ENCODE measurements around the gene CNP.
"Not testable (repeated sequence)": the region's sequence is repeated elsewhere in the genome, so short reads cannot be mapped to it uniquely, and the experiment has no call there.

The CNP gene

DNA sequence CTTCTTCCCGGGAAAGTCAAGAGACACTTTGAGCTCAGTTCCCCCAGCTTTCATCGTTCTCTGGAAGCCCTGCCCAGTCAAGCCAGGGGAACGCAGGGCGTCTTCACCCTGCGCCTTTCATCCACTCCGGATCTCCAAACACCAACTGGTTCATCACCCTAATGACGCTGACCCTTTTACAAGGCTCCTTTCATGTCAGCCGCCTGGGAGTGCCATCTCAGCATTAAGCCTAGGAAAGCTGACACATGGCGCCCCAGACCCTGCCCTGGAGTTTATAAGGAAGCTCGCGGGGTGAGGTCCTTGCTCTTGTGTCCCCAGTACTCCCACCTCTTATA is 51.2 kb downstream of the CNP start:
- no peak for TF ChIP-seq CTCF (IDR thresholded peaks at IDR 0.05)
- Histone ChIP-seq H3K36me3 (peaks cover 15% of the 10 kb centered on the region), H3K27ac (peak overlapping the region; percentile 83), H3K4me1 (ENCODE audit: control insufficient read depth in 1 of 2, insufficient read depth in 1 of 2, low read depth in 1 of 2, low read length in 1 of 2) (peaks cover 43 to 44% of the 10 kb centered on the region in 2 experiments), H3K9me3 (no peaks in the 10 kb centered on the region), H3K4me3 (ENCODE audit: low read depth in 1 of 2, low read length in 1 of 2) (peak overlapping the region; percentile 95 to 99), H3K27me3 (no peaks in the 10 kb centered on the region)

GRCh38 chr17:42018339-42018738 is 51.7 kb downstream of the CNP start:
- H3K4me3 ChIP-seq (ENCODE audit: low read depth in 1 of 2, low read length in 1 of 2), result peak overlapping the region; percentile 95 to 99
- peaks cover 19% of the 10 kb centered on the region for H3K36me3 ChIP-seq
- H3K27ac ChIP-seq, result peak overlapping the region; percentile 83
- peaks cover 49% of the 10 kb centered on the region in 2 experiments for H3K4me1 ChIP-seq (ENCODE audit: control insufficient read depth in 1 of 2, insufficient read depth in 1 of 2, low read depth in 1 of 2, low read length in 1 of 2)
- H3K9me3 ChIP-seq, result no peaks in the 10 kb centered on the region
- TF ChIP-seq CTCF (IDR thresholded peaks at IDR 0.05), result no peak
- no peaks in the 10 kb centered on the region for H3K27me3 ChIP-seq

DNA sequence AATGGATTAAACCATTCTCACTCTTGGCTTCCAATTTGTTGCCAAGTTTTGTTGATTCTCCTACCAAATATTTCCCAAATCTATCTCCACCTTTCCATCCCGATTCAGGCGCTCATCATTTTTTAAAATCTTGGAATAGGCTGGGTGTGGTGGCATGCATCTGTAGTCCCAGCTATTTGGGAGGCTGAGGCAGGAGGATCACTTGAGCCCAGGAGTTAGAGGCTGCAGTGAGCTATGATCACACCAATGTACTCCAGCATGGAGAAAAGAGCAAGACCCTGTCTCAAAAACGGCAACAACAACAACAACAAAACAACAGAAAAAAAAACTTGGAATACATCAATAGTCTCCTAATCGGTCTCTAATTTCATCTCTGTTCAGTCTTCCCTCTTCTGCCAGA is 52.4 kb downstream of the CNP start:
- TF ChIP-seq CTCF (IDR thresholded peaks at IDR 0.05), result no peak
- Histone ChIP-seq H3K9me3 (no peaks in the 10 kb centered on the region), H3K4me3 (ENCODE audit: low read depth in 1 of 2, low read length in 1 of 2) (no peak overlapping the region), H3K4me1 (ENCODE audit: control insufficient read depth in 1 of 2, insufficient read depth in 1 of 2, low read depth in 1 of 2, low read length in 1 of 2) (peaks cover 55% of the 10 kb centered on the region in 2 experiments), H3K27me3 (no peaks in the 10 kb centered on the region), H3K36me3 (peaks cover 19% of the 10 kb centered on the region), H3K27ac (no peak overlapping the region)

DNA sequence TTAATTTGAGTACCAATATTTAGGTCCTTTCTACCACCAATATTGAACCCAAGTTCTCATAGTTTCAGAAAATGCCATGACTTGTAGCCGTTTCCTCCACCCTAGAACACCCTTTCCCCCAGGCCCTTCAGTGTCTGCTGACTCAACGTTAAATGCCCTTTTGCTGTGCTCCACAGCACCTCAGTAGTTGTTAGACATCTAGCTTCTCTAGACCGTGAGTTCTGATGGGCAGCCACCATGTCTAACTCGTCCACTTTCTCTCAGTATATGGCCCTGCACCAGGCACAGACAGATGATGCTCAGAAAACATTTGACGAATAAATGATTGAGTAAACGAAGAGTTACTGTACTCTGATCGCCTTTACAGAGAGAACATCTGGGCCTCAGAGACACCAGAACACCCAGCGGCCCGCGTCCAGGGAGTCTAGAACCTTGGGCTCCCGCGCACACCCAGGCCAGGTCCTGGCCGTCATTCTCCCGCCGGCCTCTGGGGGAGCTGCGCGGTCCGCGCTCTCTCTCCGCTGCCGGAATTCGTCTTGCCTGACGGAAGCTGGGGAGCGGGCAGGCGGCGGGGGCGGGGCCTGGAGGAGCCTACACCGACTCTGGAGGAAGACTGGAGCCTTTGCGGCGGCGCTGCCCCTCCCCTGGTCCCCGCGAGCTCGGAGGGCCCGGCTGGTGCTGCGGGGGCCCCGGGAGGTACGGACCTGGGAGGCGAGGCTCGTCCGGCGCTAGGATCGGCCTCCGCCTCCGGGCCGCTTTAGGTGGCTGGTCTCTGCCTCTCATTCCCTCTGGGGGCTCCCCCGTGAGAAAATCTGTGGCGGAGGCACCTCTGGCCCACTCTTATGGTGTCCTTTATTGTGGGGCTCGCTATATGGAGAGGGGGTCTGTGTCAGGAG is 53.2 kb downstream of the CNP start, which contains the start of gene NKIRAS2:
NKIRAS2 (plus strand) TSS at position 582 of the 896 bp plus-strand sequence. CDS start 1,488 bp downstream, outside the sequence.
- H3K36me3 ChIP-seq, result peaks cover 19% of the 10 kb centered on the region
- H3K4me3 ChIP-seq (ENCODE audit: low read depth in 1 of 2, low read length in 1 of 2), result peak within 1 kb of the TSS; percentile 73 to 91
- no peaks in the 10 kb centered on the region for H3K27me3 ChIP-seq
- peaks cover 63% of the 10 kb centered on the region in 2 experiments for H3K4me1 ChIP-seq (ENCODE audit: control insufficient read depth in 1 of 2, insufficient read depth in 1 of 2, low read depth in 1 of 2, low read length in 1 of 2)
- peak within 1 kb of the TSS; percentile 75 for H3K27ac ChIP-seq
- no peaks in the 10 kb centered on the region for H3K9me3 ChIP-seq
- TF ChIP-seq CTCF (IDR thresholded peaks at IDR 0.05), result peak; percentile 99

- not testable (repeated sequence) for H3K27me3 ChIP-seq, H3K9me3 ChIP-seq, H3K27ac ChIP-seq
- Histone ChIP-seq H3K4me1 (ENCODE audit: control insufficient read depth in 1 of 2, insufficient read depth in 1 of 2, low read depth in 1 of 2, low read length in 1 of 2) (peaks cover 65 to 66% of the 10 kb centered on the region in 2 experiments), H3K4me3 (ENCODE audit: low read depth in 1 of 2, low read length in 1 of 2) (peak overlapping the region; percentile 73 to 91), H3K36me3 (peaks cover 19% of the 10 kb centered on the region)
Observed at GRCh38 chr17:42020845-42021244, 54.2 kb downstream of the CNP start.

All from neutrophil (primary cell).